ENCODE data around the gene ENTR1.

The ENTR1 gene

GRCh38 chr9:136410500-136411287, at the start of gene ENTR1, which contains the start of gene PMPCA:
Gene ENTR1, minus strand, starts transcription at chr9:136410614. Its CDS starts 217 bp downstream, at chr9:136410397.
Gene PMPCA, plus strand, starts transcription at chr9:136410658. Its CDS starts 11 bp downstream, at chr9:136410669.
- DNase-seq, result peak; percentile 77 to 84

GRCh38 chr9:136459425-136459824, 49.0 kb upstream of the ENTR1 start:
- no peak for DNase-seq

GRCh38 chr9:136457326-136457725, 46.9 kb upstream of the ENTR1 start:
- DNase-seq, result no peak

GRCh38 chr9:136456258-136456657, 45.8 kb upstream of the ENTR1 start:
- no peak for DNase-seq

GRCh38 chr9:136455043-136456002, 44.9 kb upstream of the ENTR1 start:
- no peak for DNase-seq

- DNase-seq, result no peak
Measured at GRCh38 chr9:136454026-136454796, 43.8 kb upstream of the ENTR1 start.

- no peak for DNase-seq
Measured at GRCh38 chr9:136453326-136453725, 42.9 kb upstream of the ENTR1 start.

- no peak for DNase-seq
Measured at GRCh38 chr9:136451221-136451877, 40.9 kb upstream of the ENTR1 start.

GRCh38 chr9:136448655-136449054, 38.2 kb upstream of the ENTR1 start:
- DNase-seq, result no peak

GRCh38 chr9:136447173-136447778, 36.9 kb upstream of the ENTR1 start:
- DNase-seq, result no peak

GRCh38 chr9:136445799-136446198, 35.4 kb upstream of the ENTR1 start:
- no peak for DNase-seq

GRCh38 chr9:136444102-136444501, 33.7 kb upstream of the ENTR1 start:
- no peak for DNase-seq

- no peak for DNase-seq
Measured at GRCh38 chr9:136443687-136444086, 33.3 kb upstream of the ENTR1 start.

GRCh38 chr9:136443087-136443486, 32.7 kb upstream of the ENTR1 start:
- no peak for DNase-seq

GRCh38 chr9:136442265-136442664, 31.9 kb upstream of the ENTR1 start:
- DNase-seq, result no peak

GRCh38 chr9:136441681-136442245, 31.3 kb upstream of the ENTR1 start:
- DNase-seq, result no peak

GRCh38 chr9:136441191-136441680, 30.8 kb upstream of the ENTR1 start:
- DNase-seq, result no peak

- peak; percentile 47 to 70 for DNase-seq
Measured at GRCh38 chr9:136439481-136440408, 29.3 kb upstream of the ENTR1 start, which contains the start of gene INPP5E. Gene INPP5E, minus strand, starts transcription at chr9:136439845. Its CDS starts 426 bp downstream, at chr9:136439419.

GRCh38 chr9:136438548-136439480, 28.4 kb upstream of the ENTR1 start:
- peak; percentile 5 to 27 for DNase-seq
